ENCODE measurements around the gene NTN1. TPM values are rescaled to one million over a fixed set of nuclear protein-coding genes. Genes with fewer than 3 reads are reported as not detected.

Gene NTN1
- total RNA-seq, 2 donors from 2014 or later = 3.6 to 4.0 TPM

- TF ChIP-seq POLR2A (IDR thresholded peaks at IDR 0.05) (no peak), CTCF (IDR thresholded peaks at IDR 0.05) (no peak)
- intact Hi-C loops (cut with DNase I) = no loop called here
- Histone ChIP-seq H3K9me3 (no peaks in the 10 kb centered on the region), H3K27ac (no peak overlapping the region), H3K27me3 (no peaks in the 10 kb centered on the region), H3K4me3 (no peak overlapping the region), H3K36me3 (replicated peaks in 1 of 2; ENCODE audit: insufficient read depth in 1 of 2, low read depth in 2 of 2) (no peaks in the 10 kb centered on the region), H3K4me1 (peaks cover 18% of the 10 kb centered on the region)
- DNase-seq (no peak), ATAC-seq (no peak)
- WGBS, 2 donors = 89% methylated on average over 5 of the region's 5 CpGs; no CpG with 5 or more reads in 1 of the 2 donors
Measured at GRCh38 chr17:9221922-9222180, 200.5 kb downstream of the NTN1 start.

- intact Hi-C loops (cut with DNase I) = no loop called here
- Histone ChIP-seq H3K4me1 (peaks cover 10% of the 10 kb centered on the region), H3K9me3 (no peaks in the 10 kb centered on the region), H3K27me3 (no peaks in the 10 kb centered on the region), H3K27ac (no peak overlapping the region), H3K36me3 (replicated peaks in 1 of 2; ENCODE audit: insufficient read depth in 1 of 2, low read depth in 2 of 2) (no peaks in the 10 kb centered on the region), H3K4me3 (no peak overlapping the region)
- ATAC-seq (no peak), DNase-seq (no peak)
- no peak for TF ChIP-seq POLR2A (IDR thresholded peaks at IDR 0.05)
- TF ChIP-seq CTCF (IDR thresholded peaks at IDR 0.05) = no peak
- WGBS, 2 donors = 75 to 78% methylated on average over 8 of the region's 8 CpGs
Measured at GRCh38 chr17:9223531-9223930, 202.2 kb downstream of the NTN1 start.

- intact Hi-C loops (cut with DNase I) = no loop called here
- no peak for DNase-seq
- no peaks in the 10 kb centered on the region for H3K9me3 ChIP-seq
- H3K4me1 ChIP-seq = peaks cover 9% of the 10 kb centered on the region
- no peak for ATAC-seq
- no peaks in the 10 kb centered on the region for H3K36me3 ChIP-seq (replicated peaks in 1 of 2; ENCODE audit: insufficient read depth in 1 of 2, low read depth in 2 of 2)
- no peak overlapping the region for H3K4me3 ChIP-seq
- WGBS, 2 donors = 91 to 92% methylated on average over 2 to 6 of the region's 7 CpGs
- no peaks in the 10 kb centered on the region for H3K27me3 ChIP-seq
- H3K27ac ChIP-seq = no peak overlapping the region
- TF ChIP-seq CTCF (IDR thresholded peaks at IDR 0.05) = no peak
- no peak for TF ChIP-seq POLR2A (IDR thresholded peaks at IDR 0.05)
Measured at GRCh38 chr17:9224485-9224884, 203.2 kb downstream of the NTN1 start.

GRCh38 chr17:9225305-9226101, 204.2 kb downstream of the NTN1 start:
- intact Hi-C loops (cut with DNase I) = no loop called here
- Histone ChIP-seq H3K9me3 (no peaks in the 10 kb centered on the region), H3K27ac (no peak overlapping the region), H3K4me3 (no peak overlapping the region), H3K27me3 (no peaks in the 10 kb centered on the region), H3K4me1 (peaks cover 9% of the 10 kb centered on the region), H3K36me3 (replicated peaks in 1 of 2; ENCODE audit: insufficient read depth in 1 of 2, low read depth in 2 of 2) (no peaks in the 10 kb centered on the region)
- TF ChIP-seq POLR2A (IDR thresholded peaks at IDR 0.05) (no peak), CTCF (IDR thresholded peaks at IDR 0.05) (no peak)
- 65 to 90% methylated on average over 8 to 22 of the region's 32 CpGs for WGBS, 2 donors
- DNase-seq (no peak), ATAC-seq (no peak)
